ENCODE results near the gene CALN1. TPM values are rescaled to one million over a fixed set of nuclear protein-coding genes. Genes with fewer than 3 reads are reported as not detected.
"Not testable (repeated sequence)": the region's sequence is repeated elsewhere in the genome, so short reads cannot be mapped to it uniquely, and the experiment has no call there.

CALN1 gene
- total RNA-seq, 5 donors from 2014 or later (not counting 1 experiment from before 2014, with no cell fraction given): 0.03 to 0.26 (median 0.05) TPM

- Mint-ChIP-seq H3K27ac (no peak overlapping the region), H3K9me3 (peaks cover 11 to 35% (median 15%) of the 10 kb centered on the region in 3 donors), H3K4me3 (no peak overlapping the region), H3K27me3 (no peaks in the 10 kb centered on the region), H3K4me1 (no peaks in the 10 kb centered on the region), H3K36me3 (no peaks in the 10 kb centered on the region)
- POLR2A ChIA-PET: no interaction called here
- Histone ChIP-seq H3K4me1 (ENCODE audit: control insufficient read depth in 1 of 2, extremely low read depth in 1 of 2, insufficient read depth in 2 of 2, low read length in 2 of 2) (no peaks in the 10 kb centered on the region), H3K27ac (ENCODE audit: low read length) (no peak overlapping the region), H3K4me3 (ENCODE audit: control insufficient read depth in 1 of 2, extremely low read depth in 1 of 2, low read length in 1 of 2) (no peak overlapping the region), H3K9me3 (no peaks in the 10 kb centered on the region), H3K27me3 (replicated peaks in 1 of 2; ENCODE audit: control insufficient read depth in 2 of 2, extremely low read depth in 1 of 2, insufficient read depth in 2 of 2, low read length in 1 of 2) (no peaks in the 10 kb centered on the region), H3K36me3 (ENCODE audit: control insufficient read depth in 2 of 2, extremely low read depth in 1 of 2, insufficient read depth in 1 of 2, low read length in 1 of 2) (no peaks in the 10 kb centered on the region)
- 100% methylated on average over 2 of the region's 7 CpGs for WGBS (ENCODE audit: insufficient coverage)
- DNase-seq (no peak), ATAC-seq (replicated peaks in 1 of 4) (no peak)
- CTCF ChIA-PET: no interaction called here
These were observed 478.7 kb downstream of the CALN1 start for GRCh38 chr7:71933426-71933825.

GRCh38 chr7:71925663-71926062 is 486.5 kb downstream of the CALN1 start:
- H3K4me1 Mint-ChIP-seq: no peaks in the 10 kb centered on the region
- H3K4me3 Mint-ChIP-seq: no peak overlapping the region
- no peak for ATAC-seq (replicated peaks in 1 of 4)
- peaks cover 11 to 47% (median 17%) of the 10 kb centered on the region in 3 donors for H3K9me3 Mint-ChIP-seq
- CTCF ChIA-PET: no interaction called here
- H3K27me3 ChIP-seq (replicated peaks in 1 of 2; ENCODE audit: control insufficient read depth in 2 of 2, extremely low read depth in 1 of 2, insufficient read depth in 2 of 2, low read length in 1 of 2): no peaks in the 10 kb centered on the region
- no peak for DNase-seq
- H3K4me3 ChIP-seq (ENCODE audit: control insufficient read depth in 1 of 2, extremely low read depth in 1 of 2, low read length in 1 of 2): no peak overlapping the region
- no peak overlapping the region for H3K27ac ChIP-seq (ENCODE audit: low read length)
- H3K27me3 Mint-ChIP-seq: no peaks in the 10 kb centered on the region
- H3K4me1 ChIP-seq (ENCODE audit: control insufficient read depth in 1 of 2, extremely low read depth in 1 of 2, insufficient read depth in 2 of 2, low read length in 2 of 2): no peaks in the 10 kb centered on the region
- no peak overlapping the region for H3K27ac Mint-ChIP-seq
- WGBS (ENCODE audit: insufficient coverage): 67% methylated on average over 3 of the region's 7 CpGs
- no peaks in the 10 kb centered on the region for H3K36me3 Mint-ChIP-seq
- H3K9me3 ChIP-seq: peaks cover 2% of the 10 kb centered on the region
- POLR2A ChIA-PET: no interaction called here
- H3K36me3 ChIP-seq (ENCODE audit: control insufficient read depth in 2 of 2, extremely low read depth in 1 of 2, insufficient read depth in 1 of 2, low read length in 1 of 2): no peaks in the 10 kb centered on the region

- H3K36me3 ChIP-seq (ENCODE audit: control insufficient read depth in 2 of 2, extremely low read depth in 1 of 2, insufficient read depth in 1 of 2, low read length in 1 of 2); POLR2A ChIA-PET; H3K4me1 ChIP-seq (ENCODE audit: control insufficient read depth in 1 of 2, extremely low read depth in 1 of 2, insufficient read depth in 2 of 2, low read length in 2 of 2); CTCF ChIA-PET; H3K27ac ChIP-seq (ENCODE audit: low read length); H3K4me3 Mint-ChIP-seq; H3K36me3 Mint-ChIP-seq; H3K27ac Mint-ChIP-seq; H3K4me3 ChIP-seq (ENCODE audit: control insufficient read depth in 1 of 2, extremely low read depth in 1 of 2, low read length in 1 of 2); H3K27me3 Mint-ChIP-seq; H3K27me3 ChIP-seq (replicated peaks in 1 of 2; ENCODE audit: control insufficient read depth in 2 of 2, extremely low read depth in 1 of 2, insufficient read depth in 2 of 2, low read length in 1 of 2); ATAC-seq (replicated peaks in 1 of 4); H3K9me3 ChIP-seq; H3K4me1 Mint-ChIP-seq; DNase-seq: not testable (repeated sequence)
- no CpG with 5 or more reads among the region's 4 CpGs for WGBS (ENCODE audit: insufficient coverage)
- H3K9me3 Mint-ChIP-seq: peaks cover 5 to 28% (median 7%) of the 10 kb centered on the region in 3 donors
These were observed 497.9 kb downstream of the CALN1 start for GRCh38 chr7:71914204-71914603.

- no peak overlapping the region for H3K27ac Mint-ChIP-seq
- Histone ChIP-seq H3K4me1 (ENCODE audit: control insufficient read depth in 1 of 2, extremely low read depth in 1 of 2, insufficient read depth in 2 of 2, low read length in 2 of 2) (no peaks in the 10 kb centered on the region), H3K36me3 (ENCODE audit: control insufficient read depth in 2 of 2, extremely low read depth in 1 of 2, insufficient read depth in 1 of 2, low read length in 1 of 2) (no peaks in the 10 kb centered on the region), H3K27me3 (replicated peaks in 1 of 2; ENCODE audit: control insufficient read depth in 2 of 2, extremely low read depth in 1 of 2, insufficient read depth in 2 of 2, low read length in 1 of 2) (no peaks in the 10 kb centered on the region), H3K4me3 (ENCODE audit: control insufficient read depth in 1 of 2, extremely low read depth in 1 of 2, low read length in 1 of 2) (no peak overlapping the region), H3K9me3 (no peaks in the 10 kb centered on the region), H3K27ac (ENCODE audit: low read length) (no peak overlapping the region)
- no peaks in the 10 kb centered on the region for H3K4me1 Mint-ChIP-seq
- ATAC-seq (replicated peaks in 1 of 4) (no peak), DNase-seq (no peak)
- no peak overlapping the region for H3K4me3 Mint-ChIP-seq
- no peaks in the 10 kb centered on the region for H3K36me3 Mint-ChIP-seq
- ChIA-PET POLR2A (no interaction called here), CTCF (no interaction called here)
- H3K27me3 Mint-ChIP-seq: no peaks in the 10 kb centered on the region
- peaks cover 4 to 31% (median 6%) of the 10 kb centered on the region in 3 donors for H3K9me3 Mint-ChIP-seq
- WGBS (ENCODE audit: insufficient coverage): no CpG with 5 or more reads among the region's 4 CpGs
These were observed 499.7 kb downstream of the CALN1 start for GRCh38 chr7:71912476-71912875.

- H3K9me3 Mint-ChIP-seq: peaks cover 4 to 30% (median 12%) of the 10 kb centered on the region in 3 donors
- Histone ChIP-seq H3K27ac (ENCODE audit: low read length) (no peak overlapping the region), H3K27me3 (replicated peaks in 1 of 2; ENCODE audit: control insufficient read depth in 2 of 2, extremely low read depth in 1 of 2, insufficient read depth in 2 of 2, low read length in 1 of 2) (no peaks in the 10 kb centered on the region), H3K4me3 (ENCODE audit: control insufficient read depth in 1 of 2, extremely low read depth in 1 of 2, low read length in 1 of 2) (no peak overlapping the region), H3K36me3 (ENCODE audit: control insufficient read depth in 2 of 2, extremely low read depth in 1 of 2, insufficient read depth in 1 of 2, low read length in 1 of 2) (no peaks in the 10 kb centered on the region), H3K4me1 (ENCODE audit: control insufficient read depth in 1 of 2, extremely low read depth in 1 of 2, insufficient read depth in 2 of 2, low read length in 2 of 2) (no peaks in the 10 kb centered on the region), H3K9me3 (no peaks in the 10 kb centered on the region)
- H3K27me3 Mint-ChIP-seq: no peaks in the 10 kb centered on the region
- CTCF ChIA-PET: no interaction called here
- DNase-seq: no peak
- no peak overlapping the region for H3K4me3 Mint-ChIP-seq
- POLR2A ChIA-PET: no interaction called here
- 87% methylated on average over 3 of the region's 5 CpGs for WGBS (ENCODE audit: insufficient coverage)
- no peaks in the 10 kb centered on the region for H3K4me1 Mint-ChIP-seq
- ATAC-seq (replicated peaks in 1 of 4): no peak
- H3K27ac Mint-ChIP-seq: no peak overlapping the region
- no peaks in the 10 kb centered on the region for H3K36me3 Mint-ChIP-seq
These were observed 501.1 kb downstream of the CALN1 start for GRCh38 chr7:71911051-71911450.

- H3K4me1 Mint-ChIP-seq: no peaks in the 10 kb centered on the region
- H3K4me1 ChIP-seq (ENCODE audit: control insufficient read depth in 1 of 2, extremely low read depth in 1 of 2, insufficient read depth in 2 of 2, low read length in 2 of 2): no peaks in the 10 kb centered on the region
- DNase-seq (no peak), ATAC-seq (replicated peaks in 1 of 4) (no peak)
- peaks cover 8 to 32% (median 19%) of the 10 kb centered on the region in 3 donors for H3K9me3 Mint-ChIP-seq
- H3K27ac ChIP-seq (ENCODE audit: low read length): no peak overlapping the region
- H3K4me3 Mint-ChIP-seq: no peak overlapping the region
- CTCF ChIA-PET: interaction anchor here in 1 of 2 donors (0.6 kb wide), 1 partner anchor 16 kb away, joined by 3 read pairs; no protein-coding TSS in a partner anchor
- no peaks in the 10 kb centered on the region for H3K36me3 ChIP-seq (ENCODE audit: control insufficient read depth in 2 of 2, extremely low read depth in 1 of 2, insufficient read depth in 1 of 2, low read length in 1 of 2)
- no peaks in the 10 kb centered on the region for H3K27me3 Mint-ChIP-seq
- H3K27me3 ChIP-seq (replicated peaks in 1 of 2; ENCODE audit: control insufficient read depth in 2 of 2, extremely low read depth in 1 of 2, insufficient read depth in 2 of 2, low read length in 1 of 2): no peaks in the 10 kb centered on the region
- no peak overlapping the region for H3K27ac Mint-ChIP-seq
- H3K36me3 Mint-ChIP-seq: no peaks in the 10 kb centered on the region
- no peak overlapping the region for H3K4me3 ChIP-seq (ENCODE audit: control insufficient read depth in 1 of 2, extremely low read depth in 1 of 2, low read length in 1 of 2)
- POLR2A ChIA-PET: interaction anchor here in 1 of 2 donors (0.7 kb wide), 1 partner anchor 265 kb away, joined by 3 read pairs; no protein-coding TSS in a partner anchor
- H3K9me3 ChIP-seq: no peaks in the 10 kb centered on the region
- no CpG with 5 or more reads among the region's 1 CpG for WGBS (ENCODE audit: insufficient coverage)
These were observed 506.3 kb downstream of the CALN1 start for GRCh38 chr7:71905821-71906220.

GRCh38 chr7:71904484-71904883 is 507.7 kb downstream of the CALN1 start:
- no peak overlapping the region for H3K4me3 Mint-ChIP-seq
- no CpG with 5 or more reads among the region's 4 CpGs for WGBS (ENCODE audit: insufficient coverage)
- H3K4me1 Mint-ChIP-seq: no peaks in the 10 kb centered on the region
- H3K36me3 ChIP-seq (ENCODE audit: control insufficient read depth in 2 of 2, extremely low read depth in 1 of 2, insufficient read depth in 1 of 2, low read length in 1 of 2): no peaks in the 10 kb centered on the region
- ATAC-seq (replicated peaks in 1 of 4): no peak
- H3K27me3 Mint-ChIP-seq: no peaks in the 10 kb centered on the region
- no peak overlapping the region for H3K27ac ChIP-seq (ENCODE audit: low read length)
- no peak for DNase-seq
- POLR2A ChIA-PET: no interaction called here
- H3K9me3 Mint-ChIP-seq: peaks cover 4 to 28% (median 22%) of the 10 kb centered on the region in 3 donors
- CTCF ChIA-PET: no interaction called here
- no peaks in the 10 kb centered on the region for H3K4me1 ChIP-seq (ENCODE audit: control insufficient read depth in 1 of 2, extremely low read depth in 1 of 2, insufficient read depth in 2 of 2, low read length in 2 of 2)
- no peaks in the 10 kb centered on the region for H3K9me3 ChIP-seq
- no peak overlapping the region for H3K27ac Mint-ChIP-seq
- no peak overlapping the region for H3K4me3 ChIP-seq (ENCODE audit: control insufficient read depth in 1 of 2, extremely low read depth in 1 of 2, low read length in 1 of 2)
- H3K36me3 Mint-ChIP-seq: no peaks in the 10 kb centered on the region
- H3K27me3 ChIP-seq (replicated peaks in 1 of 2; ENCODE audit: control insufficient read depth in 2 of 2, extremely low read depth in 1 of 2, insufficient read depth in 2 of 2, low read length in 1 of 2): no peaks in the 10 kb centered on the region
